Activated CD4-positive, alpha-beta T cell treated with anti-CD3 and anti-CD28 coated beads, Interleukin-2, amount 10 ng/mL, durations not matched to agents 7 days and 5 days (primary cell): ENCODE measurements around the gene PTBP2. TPM values are rescaled to one million over a fixed set of nuclear protein-coding genes. Genes with fewer than 3 reads are reported as not detected.

Source experiments
- CTCF ChIA-PET: fragments of 350-600 bp; sonication (Branson Sonifier 250); formaldehyde crosslinking; loops from one replicate; lab custom pipeline; 2021; ENCODE audit warnings: antibody characterized with exemption; lab: Charles Lee
- POLR2A ChIA-PET: fragments of 350-600 bp; sonication (Branson Sonifier 250); formaldehyde crosslinking; loops from one replicate; lab custom pipeline; 2021; ENCODE audit warnings: antibody characterized with exemption; lab: Charles Lee
- DNase-seq: peaks from one replicate; pipeline ENCODE4 v3.0.0-alpha.2; 2020
- H3K27ac Mint-ChIP-seq: one replicate; pipeline ENCODE4 v1.8.0; 2021; ENCODE audit warnings: mild to moderate bottlenecking, moderate library complexity, mixed read lengths
- H3K27me3 Mint-ChIP-seq: one replicate; pipeline ENCODE4 v1.8.0; 2021; ENCODE audit warnings: mixed read lengths
- H3K36me3 Mint-ChIP-seq: one replicate; pipeline ENCODE4 v1.8.0; 2021; ENCODE audit warnings: low read depth, mixed read lengths
- H3K4me1 Mint-ChIP-seq: one replicate; pipeline ENCODE4 v1.8.0; 2021; ENCODE audit warnings: mixed read lengths
- H3K4me3 Mint-ChIP-seq: one replicate; pipeline ENCODE4 v1.8.0; 2021; ENCODE audit warnings: mild to moderate bottlenecking, moderate library complexity, mixed read lengths
- H3K9me3 Mint-ChIP-seq: one replicate; pipeline ENCODE4 v1.8.0; 2021; ENCODE audit warnings: mixed read lengths
- total RNA-seq, 2 experiments: library from RNA; stranded (reverse); gene quantifications; one replicate each; pipeline ENCODE4 v1.2.3, GENCODE V29; 2021

PTBP2 gene
- total RNA-seq, 2 experiments from 2014 or later = 14.6 to 17.0 TPM

DNA sequence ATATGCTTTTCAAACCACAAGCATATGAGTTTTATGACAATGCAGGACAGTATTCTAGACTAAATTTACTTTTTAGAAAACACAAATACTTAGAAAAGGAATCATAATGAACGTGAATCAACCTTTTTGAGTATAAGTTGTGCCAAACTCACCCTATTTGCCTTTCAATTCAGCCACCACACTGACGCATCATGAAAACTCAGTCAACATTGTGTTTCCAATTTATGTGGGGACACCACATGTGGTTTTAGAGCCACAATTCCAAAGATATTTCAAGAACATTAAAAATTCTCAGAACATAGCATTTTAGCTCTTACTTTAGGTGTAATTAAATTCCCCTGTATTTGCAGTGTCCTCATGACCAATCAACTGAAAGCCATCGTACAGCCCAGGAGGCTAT, 118.8 kb downstream of the PTBP2 start:
- POLR2A ChIA-PET = interaction anchor here (0.6 kb wide), 1 partner anchor 187 kb away, joined by 4 read pairs; no protein-coding TSS in a partner anchor
- no peaks in the 10 kb centered on the region for H3K9me3 Mint-ChIP-seq
- H3K4me3 Mint-ChIP-seq = no peak overlapping the region
- CTCF ChIA-PET = no interaction called here
- no peaks in the 10 kb centered on the region for H3K4me1 Mint-ChIP-seq
- H3K27ac Mint-ChIP-seq = no peak overlapping the region
- no peaks in the 10 kb centered on the region for H3K36me3 Mint-ChIP-seq
- DNase-seq = no peak
- H3K27me3 Mint-ChIP-seq = no peaks in the 10 kb centered on the region

DNA sequence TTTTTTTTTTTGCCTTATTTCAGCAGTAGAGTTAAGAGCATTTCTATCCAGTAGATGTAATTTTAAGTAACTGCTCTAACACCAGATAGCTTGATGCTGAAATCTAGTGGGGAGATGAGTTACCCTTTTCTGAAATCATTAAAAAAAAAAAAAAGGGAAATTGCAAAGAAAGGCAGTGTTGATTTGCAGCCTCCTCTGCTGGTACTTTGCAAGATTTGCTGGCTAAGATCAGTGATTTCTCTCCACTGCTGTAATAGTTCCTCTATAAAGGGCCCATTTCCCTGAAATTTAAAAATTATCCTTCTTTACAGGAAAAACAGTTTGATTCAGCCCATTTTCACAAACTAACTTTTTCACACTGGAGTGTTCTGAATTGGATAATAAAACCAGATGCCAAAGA, 120.6 kb downstream of the PTBP2 start:
- H3K27me3 Mint-ChIP-seq = no peaks in the 10 kb centered on the region
- H3K9me3 Mint-ChIP-seq = no peaks in the 10 kb centered on the region
- no peaks in the 10 kb centered on the region for H3K4me1 Mint-ChIP-seq
- H3K36me3 Mint-ChIP-seq = no peaks in the 10 kb centered on the region
- H3K27ac Mint-ChIP-seq = no peak overlapping the region
- CTCF ChIA-PET = no interaction called here
- no peak overlapping the region for H3K4me3 Mint-ChIP-seq
- POLR2A ChIA-PET = no interaction called here
- DNase-seq = no peak

DNA sequence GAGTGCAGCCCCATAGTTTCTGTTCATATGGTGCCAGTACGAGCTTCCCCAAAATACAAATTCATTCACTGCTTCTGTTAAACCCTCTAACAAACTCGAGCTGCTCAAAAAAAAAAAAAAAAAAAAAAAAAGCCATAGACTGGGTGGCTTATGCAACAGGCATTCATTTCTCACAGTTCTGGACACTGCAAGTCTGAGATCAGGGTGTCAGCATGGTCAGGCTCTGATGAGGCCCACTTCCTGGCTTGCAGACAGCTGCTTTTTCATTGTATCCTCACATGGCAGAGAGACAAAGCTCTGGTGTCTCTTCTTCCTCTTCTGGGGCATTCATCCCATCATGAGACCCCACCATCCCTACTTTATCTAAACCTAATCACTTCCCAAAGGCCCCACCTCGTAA, 121.6 kb downstream of the PTBP2 start:
- Mint-ChIP-seq H3K4me1 (no peaks in the 10 kb centered on the region), H3K9me3 (no peaks in the 10 kb centered on the region), H3K36me3 (no peaks in the 10 kb centered on the region), H3K27me3 (no peaks in the 10 kb centered on the region), H3K4me3 (no peak overlapping the region), H3K27ac (no peak overlapping the region)
- DNase-seq = no peak
- CTCF ChIA-PET = no interaction called here
- POLR2A ChIA-PET = no interaction called here

DNA sequence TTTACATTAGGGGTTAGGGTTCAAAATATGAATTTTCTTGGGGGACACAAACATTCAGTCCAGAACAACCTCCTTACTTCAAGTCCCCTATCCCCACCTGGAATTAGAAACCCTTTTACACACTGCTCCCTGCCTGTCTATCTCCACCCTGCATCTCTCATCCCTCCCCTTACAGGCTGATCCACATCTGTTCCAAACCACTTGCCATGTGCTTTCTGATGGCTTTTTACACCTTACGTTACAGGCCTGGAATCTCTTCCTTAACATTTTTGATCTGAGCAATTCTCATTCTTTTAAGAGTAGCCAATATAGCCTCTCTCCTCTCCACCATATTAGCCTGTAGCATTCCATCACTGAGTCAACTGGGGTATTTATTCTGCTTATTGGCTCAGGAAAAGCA, 122.0 kb downstream of the PTBP2 start:
- POLR2A ChIA-PET = no interaction called here
- no peak overlapping the region for H3K4me3 Mint-ChIP-seq
- H3K9me3 Mint-ChIP-seq = no peaks in the 10 kb centered on the region
- CTCF ChIA-PET = no interaction called here
- H3K36me3 Mint-ChIP-seq = no peaks in the 10 kb centered on the region
- no peak for DNase-seq
- H3K27ac Mint-ChIP-seq = no peak overlapping the region
- H3K4me1 Mint-ChIP-seq = no peaks in the 10 kb centered on the region
- no peaks in the 10 kb centered on the region for H3K27me3 Mint-ChIP-seq

DNA sequence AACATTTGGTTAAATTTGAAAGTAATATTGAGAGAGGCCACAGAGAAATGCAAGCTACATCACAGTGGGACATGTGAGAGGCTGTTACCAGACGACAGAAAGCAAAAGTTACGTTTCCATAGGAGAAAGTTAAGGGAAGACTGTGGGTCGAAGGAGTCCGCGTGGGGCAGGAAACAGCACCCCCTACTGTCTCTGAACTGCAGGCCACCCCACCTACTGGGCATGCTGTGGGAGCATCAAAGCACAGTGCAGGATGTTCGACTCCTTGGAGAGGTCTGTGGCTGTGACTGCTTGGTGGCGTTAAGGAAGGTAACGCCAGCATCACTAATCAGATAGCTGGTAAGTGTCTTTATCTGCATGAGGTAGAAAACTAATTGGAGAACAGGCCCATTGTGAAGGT, 123.9 kb downstream of the PTBP2 start:
- Mint-ChIP-seq H3K27me3 (no peaks in the 10 kb centered on the region), H3K9me3 (no peaks in the 10 kb centered on the region), H3K4me3 (no peak overlapping the region), H3K4me1 (no peaks in the 10 kb centered on the region), H3K36me3 (no peaks in the 10 kb centered on the region), H3K27ac (no peak overlapping the region)
- CTCF ChIA-PET = no interaction called here
- POLR2A ChIA-PET = no interaction called here
- DNase-seq = peak; percentile 43

DNA sequence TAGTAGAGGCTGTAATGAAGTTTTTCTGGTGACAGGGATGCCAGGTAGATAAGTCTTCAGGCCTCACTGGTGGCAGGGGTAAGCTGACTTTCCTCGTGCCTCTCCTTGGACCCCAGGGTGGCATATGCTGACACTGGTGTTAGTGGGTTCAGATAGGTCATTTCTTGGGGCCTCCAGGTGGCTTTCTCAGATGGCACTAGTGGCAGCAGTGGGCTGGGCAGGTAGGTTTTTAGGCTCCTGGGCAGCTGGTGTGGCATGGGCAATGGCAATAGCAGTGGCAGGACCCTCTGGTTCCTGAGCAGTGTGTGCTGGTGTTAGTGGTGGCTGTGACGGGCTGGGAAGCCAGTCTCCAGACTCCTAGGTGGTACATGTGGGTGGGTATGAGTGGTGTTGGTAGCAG, 140.3 kb downstream of the PTBP2 start:
- Mint-ChIP-seq H3K9me3 (peaks cover 5% of the 10 kb centered on the region), H3K27ac (no peak overlapping the region), H3K4me3 (no peak overlapping the region), H3K4me1 (no peaks in the 10 kb centered on the region), H3K36me3 (no peaks in the 10 kb centered on the region), H3K27me3 (no peaks in the 10 kb centered on the region)
- no peak for DNase-seq
- ChIA-PET POLR2A (no interaction called here), CTCF (interaction anchor here (0.7 kb wide), 1 partner anchor 24 kb away, joined by 3 read pairs; no protein-coding TSS in a partner anchor)

DNA sequence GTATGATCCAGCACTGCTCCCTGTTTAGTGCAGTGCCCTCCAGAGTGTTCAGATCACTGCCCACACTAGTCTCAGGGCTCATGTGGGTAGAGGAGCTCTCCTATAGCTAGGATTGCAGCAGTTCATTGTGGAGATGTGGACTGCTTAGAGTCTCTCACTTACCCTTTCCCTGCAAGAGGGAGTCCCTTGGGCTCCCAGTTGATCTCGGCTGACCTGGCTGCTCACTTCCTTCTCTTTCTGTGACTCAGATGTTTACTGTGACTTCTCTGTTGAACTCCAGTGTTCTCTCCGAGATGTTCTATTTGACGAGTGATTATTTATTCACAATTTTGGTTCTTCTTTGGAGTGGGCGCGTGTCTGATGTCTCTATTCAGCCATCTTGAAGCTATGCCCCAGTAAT, 141.9 kb downstream of the PTBP2 start:
- DNase-seq = no peak
- no peaks in the 10 kb centered on the region for H3K4me1 Mint-ChIP-seq
- H3K36me3 Mint-ChIP-seq = no peaks in the 10 kb centered on the region
- no peaks in the 10 kb centered on the region for H3K27me3 Mint-ChIP-seq
- peaks cover 5% of the 10 kb centered on the region for H3K9me3 Mint-ChIP-seq
- H3K27ac Mint-ChIP-seq = no peak overlapping the region
- POLR2A ChIA-PET = no interaction called here
- CTCF ChIA-PET = no interaction called here
- H3K4me3 Mint-ChIP-seq = no peak overlapping the region
